GM20431 (cell line): ENCODE results near the gene BBS9.
"Not testable (repeated sequence)": the region's sequence is repeated elsewhere in the genome, so short reads cannot be mapped to it uniquely, and the experiment has no call there.

Experiments used
- in situ Hi-C: fragments of 300-500 bp; cut with MseI, MboI; formaldehyde crosslinking; loops from one replicate; pipeline ENCODE4 v1.15.0; 2020; ENCODE audit warnings: low sequenced_read_pairs; ENCODE audit not compliant: unreplicated experiment

Gene BBS9

DNA sequence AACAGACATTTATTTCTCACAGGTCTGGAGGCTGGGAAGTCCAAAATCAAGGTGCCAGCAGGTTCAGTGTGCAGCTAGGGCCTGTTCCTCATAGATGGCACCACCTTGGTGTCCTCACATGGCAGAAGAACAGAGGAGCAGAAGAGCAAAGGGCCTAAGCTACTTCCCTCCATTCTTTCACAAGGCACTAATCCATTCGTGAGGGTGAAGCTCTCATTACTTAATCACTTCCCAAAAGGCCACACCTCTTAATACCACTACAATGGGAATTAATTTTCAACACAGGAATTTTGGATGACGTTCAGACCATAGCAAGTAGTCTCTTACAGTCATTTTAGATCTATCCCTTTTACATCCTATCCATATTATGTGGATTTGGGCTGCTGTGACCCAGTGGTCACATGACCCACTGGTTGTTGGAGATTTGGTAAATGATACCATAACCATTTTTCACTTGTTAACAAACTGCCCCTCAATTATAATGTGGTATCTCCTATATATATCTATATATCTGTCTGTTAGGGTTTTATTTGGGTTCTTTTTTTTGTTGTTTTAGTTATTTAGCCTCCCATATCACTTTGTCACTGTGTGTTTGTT is 63.4 kb downstream of the BBS9 start:
- in situ Hi-C loops = no loop called here

GRCh38 chr7:33193308-33193864 is 64.0 kb downstream of the BBS9 start:
- in situ Hi-C loops = no loop called here

GRCh38 chr7:33195264-33195663 is 65.9 kb downstream of the BBS9 start:
- in situ Hi-C loops = no loop called here

- in situ Hi-C loops = no loop called here
Measured at GRCh38 chr7:33196221-33196620, 66.9 kb downstream of the BBS9 start.

DNA sequence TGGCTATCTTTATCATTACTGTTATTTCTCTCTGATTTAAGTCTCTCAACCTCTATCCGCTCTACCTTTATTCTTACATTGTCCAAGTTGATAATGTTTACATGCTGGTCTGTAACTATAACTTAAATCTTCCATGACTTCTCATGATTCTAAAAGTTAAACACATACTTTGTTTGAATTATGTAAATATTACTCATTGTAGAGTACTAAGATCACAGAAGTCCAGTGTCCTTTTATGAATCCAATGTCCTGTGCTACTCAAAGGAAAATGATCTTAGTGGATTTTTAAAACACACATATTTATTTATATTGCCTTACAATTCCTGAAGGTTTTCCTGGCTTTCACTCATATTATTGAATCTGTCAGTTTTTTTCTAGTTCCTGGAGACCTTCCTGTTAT is 70.9 kb downstream of the BBS9 start:
- in situ Hi-C loops = no loop called here

DNA sequence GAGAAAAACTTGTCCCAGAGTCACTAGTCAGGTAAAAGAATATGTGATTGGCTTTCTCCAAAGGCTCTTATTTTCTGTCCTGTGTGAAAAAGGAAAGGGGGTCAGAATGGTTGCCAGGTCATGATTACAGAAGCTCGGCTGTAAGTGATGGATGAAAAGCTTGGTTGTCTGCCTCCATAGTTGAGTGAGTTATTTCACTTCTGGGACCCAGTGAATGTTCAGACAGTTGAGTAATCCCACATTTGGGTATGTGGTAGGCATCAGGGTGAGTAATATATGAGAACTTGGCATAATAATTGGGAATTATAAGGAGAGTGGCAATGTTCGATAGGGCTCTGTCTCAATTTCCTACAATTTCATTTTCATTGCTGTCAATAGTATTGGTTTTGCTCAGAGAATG is 72.5 kb downstream of the BBS9 start:
- in situ Hi-C loops = no loop called here

- in situ Hi-C loops = no loop called here
Measured at GRCh38 chr7:33210958-33211357, 81.6 kb downstream of the BBS9 start.

DNA sequence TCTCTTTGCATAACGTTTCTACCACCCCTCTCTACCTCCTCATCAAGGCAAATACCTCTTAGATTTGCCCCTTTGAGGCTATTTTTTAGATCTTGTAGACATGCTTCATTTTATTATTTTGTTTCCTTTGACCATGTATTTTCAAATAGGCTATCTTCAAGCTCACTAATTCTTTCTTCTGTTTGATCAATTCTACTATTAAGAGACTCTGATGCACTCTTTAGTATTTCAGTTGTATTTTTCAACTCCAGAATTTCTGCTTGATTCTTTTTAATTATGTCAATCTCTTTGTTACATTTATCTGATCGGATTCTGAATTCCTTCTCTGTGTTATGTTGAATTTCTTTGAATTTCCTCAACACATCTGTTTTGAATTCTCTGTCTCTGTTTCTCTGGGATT is 82.8 kb downstream of the BBS9 start:
- in situ Hi-C loops = no loop called here

GRCh38 chr7:33215992-33216391 is 86.6 kb downstream of the BBS9 start:
- in situ Hi-C loops = no loop called here

- in situ Hi-C loops = no loop called here
Measured at GRCh38 chr7:33217595-33217994, 88.2 kb downstream of the BBS9 start.

GRCh38 chr7:33218841-33219535 is 89.6 kb downstream of the BBS9 start:
- in situ Hi-C loops = not testable (repeated sequence)

- in situ Hi-C loops = no loop called here
Measured at GRCh38 chr7:33220231-33220630, 90.9 kb downstream of the BBS9 start.

DNA sequence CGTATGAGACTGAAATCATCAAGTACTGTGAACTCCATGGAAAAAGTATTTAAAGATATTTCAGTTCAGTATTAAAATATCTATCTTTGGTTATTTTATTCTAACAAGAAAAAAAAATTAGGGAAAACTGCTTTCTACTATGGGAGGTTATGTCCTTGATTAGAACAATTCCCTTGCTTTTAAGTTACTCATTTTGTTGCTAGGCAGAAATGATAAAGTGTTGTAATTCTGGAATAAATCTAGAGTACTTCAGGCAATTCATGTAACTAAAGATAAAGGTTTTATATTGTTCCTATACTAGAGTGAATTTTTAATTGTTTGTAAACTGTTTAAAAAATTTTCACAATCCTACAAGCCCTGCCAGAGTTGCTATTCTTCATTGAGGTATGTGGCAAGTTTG is 92.0 kb downstream of the BBS9 start:
- in situ Hi-C loops = no loop called here

- in situ Hi-C loops = no loop called here
Measured at GRCh38 chr7:33232632-33233145, 103.3 kb downstream of the BBS9 start.

- in situ Hi-C loops = no loop called here
Measured at GRCh38 chr7:33233659-33234058, 104.3 kb downstream of the BBS9 start.

- in situ Hi-C loops = no loop called here
Measured at GRCh38 chr7:33237036-33237435, 107.7 kb downstream of the BBS9 start.

- in situ Hi-C loops = no loop called here
Measured at GRCh38 chr7:33243319-33243881, 114.0 kb downstream of the BBS9 start.

DNA sequence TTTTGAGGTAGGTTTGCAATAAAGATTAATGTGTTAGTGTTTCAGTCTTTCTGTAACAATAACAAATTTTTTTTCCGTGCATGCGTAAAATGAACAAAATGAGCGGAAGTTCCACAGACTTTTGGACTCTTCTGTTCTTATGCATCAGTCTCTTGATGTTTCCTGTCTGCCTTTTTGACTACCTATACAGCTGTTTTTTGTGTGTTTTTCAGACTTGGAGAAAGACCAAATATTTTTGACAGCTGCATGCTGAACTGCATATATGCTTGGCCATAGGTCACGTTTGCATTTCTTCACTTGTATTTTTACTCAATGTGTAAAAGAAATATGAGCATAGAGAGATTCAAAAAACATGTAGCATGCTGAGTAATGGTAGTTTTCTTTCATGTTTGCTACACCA is 119.3 kb downstream of the BBS9 start:
- in situ Hi-C loops = no loop called here

- in situ Hi-C loops = no loop called here
Measured at GRCh38 chr7:33250421-33250871, 121.1 kb downstream of the BBS9 start.

- in situ Hi-C loops = no loop called here
Measured at GRCh38 chr7:33251301-33251700, 121.9 kb downstream of the BBS9 start.

- in situ Hi-C loops = no loop called here
Measured at GRCh38 chr7:33258491-33258951, 129.2 kb downstream of the BBS9 start.
